OCI-LY3 (cell line): ENCODE results near the gene EXOSC7.

ENCODE experiments used
- CTCF ChIP-seq: fragments of 200-600, 300-600 bp; sonication (generic); IDR thresholded peaks from 2 replicates; pipeline ENCODE4 v1.5.1; 2014; ENCODE audit warnings: antibody characterized with exemption, low read length, low read depth
- EZH2phosphoT487 ChIP-seq: fragments of 200-600 bp; shearing (Covaris generic); IDR thresholded peaks from 2 replicates; pipeline ENCODE4 v1.6.1; 2018; ENCODE audit warnings: antibody characterized with exemption, mixed run types, low read depth

GRCh38 chr3:45021524-45022297 lies 45.7 kb downstream of the EXOSC7 start:
- TF ChIP-seq CTCF (no peak), EZH2phosphoT487 (no peak)
